Tibial artery (tissue), 4 donors: ENCODE results near the gene PRSS2.

Source experiments
- DNase-seq, 2 donors: peaks; one replicate each; pipeline ENCODE4 v3.0.0-alpha.2; 2019
- H3K27ac ChIP-seq, 2 donors: fragments of 200-600 bp; sonication (generic) in 1 of 2; 1 replicate in 1 of 2; 2 replicates in 1 of 2; pipeline ENCODE4 v1.5.1; 2018 to 2019; ENCODE audit warnings: mild to moderate bottlenecking in 1 of 2
- H3K27me3 ChIP-seq, 2 donors: fragments of 200-600 bp; sonication (generic) in 1 of 2; one replicate each; pipeline versions ENCODE4 v1.5.1 to v1.6.0; 2016 to 2019
- H3K36me3 ChIP-seq, 3 donors: fragments of 200-600 bp; sonication (generic) in 2 of 3; one replicate each; pipeline ENCODE4 v1.5.1; 2016 to 2019; ENCODE audit warnings: mild to moderate bottlenecking in 2 of 3
- H3K4me1 ChIP-seq, 4 donors: fragments of 200-600 bp; sonication (generic) in 2 of 4; 1 replicate in 3 of 4; 2 replicates in 1 of 4; pipeline ENCODE4 v1.5.1; 2016 to 2019
- H3K4me3 ChIP-seq, 2 donors: fragments of 200-600 bp; sonication (generic) in 1 of 2; 1 replicate in 1 of 2; 2 replicates in 1 of 2; pipeline ENCODE4 v1.5.1; 2018 to 2019; ENCODE audit warnings: mild to moderate bottlenecking in 2 of 2
- H3K9me3 ChIP-seq, 3 donors: fragments of 200-600 bp; sonication (generic) in 1 of 3; one replicate each; pipeline ENCODE4 v1.5.1; 2016 to 2019
- CTCF ChIP-seq, 2 experiments: fragments of 200-600 bp in 1 of 2; fragments of 450-650 bp in 1 of 2; IDR thresholded peaks; one replicate each; pipeline ENCODE4 v1.5.1; 2017 to 2019; ENCODE audit warnings: antibody characterized with exemption in 2 of 2, mild to moderate bottlenecking in 1 of 2, moderate library complexity in 1 of 2
- intact Hi-C: fragments of 100-400 bp; cut with DNase I; formaldehyde crosslinking; loops from one replicate; pipeline ENCODE4 v1.15.0; 2023; ENCODE audit warnings: low total_unique reads

PRSS2 gene

GRCh38 chr7:142770661-142771352 lies at the start of gene PRSS2:
Gene PRSS2, plus strand, starts transcription at chr7:142770970. Its CDS starts 13 bp downstream, at chr7:142770983.
- H3K27ac ChIP-seq: no peak within 1 kb of the TSS
- intact Hi-C loops: no loop called here
- no peak for TF ChIP-seq CTCF (IDR thresholded peaks at IDR 0.05)

GRCh38 chr7:142720986-142721385 lies 49.8 kb upstream of the PRSS2 start:
- H3K4me3 ChIP-seq: no peak overlapping the region
- no peaks in the 10 kb centered on the region for H3K36me3 ChIP-seq
- intact Hi-C loops: no loop called here
- H3K9me3 ChIP-seq: no peaks in the 10 kb centered on the region
- no peaks in the 10 kb centered on the region for H3K4me1 ChIP-seq
- H3K27me3 ChIP-seq: peaks cover 0 to 3% of the 10 kb centered on the region in 2 donors
- H3K27ac ChIP-seq: no peak overlapping the region
- no peak for DNase-seq
- no peak for TF ChIP-seq CTCF (IDR thresholded peaks at IDR 0.05)

More at GRCh38 chr7:142770661-142771352, at the start of gene PRSS2:
- Histone ChIP-seq H3K4me3 (no peak within 1 kb of the TSS), H3K27me3 (peaks cover 0 to 7% of the 10 kb centered on the region in 2 donors), H3K36me3 (no peaks in the 10 kb centered on the region), H3K9me3 (no peaks in the 10 kb centered on the region), H3K4me1 (no peaks in the 10 kb centered on the region)
- no peak for DNase-seq

- H3K4me1 ChIP-seq: no peaks in the 10 kb centered on the region
- no peak for TF ChIP-seq CTCF (IDR thresholded peaks at IDR 0.05)
- H3K27ac ChIP-seq: no peak overlapping the region
- DNase-seq: no peak
- no peaks in the 10 kb centered on the region for H3K9me3 ChIP-seq
- H3K27me3 ChIP-seq: peaks cover 0 to 3% of the 10 kb centered on the region in 2 donors
- H3K36me3 ChIP-seq: no peaks in the 10 kb centered on the region
- H3K4me3 ChIP-seq: no peak overlapping the region
- intact Hi-C loops: no loop called here
Measured at GRCh38 chr7:142722248-142722794, 48.4 kb upstream of the PRSS2 start.

DNA sequence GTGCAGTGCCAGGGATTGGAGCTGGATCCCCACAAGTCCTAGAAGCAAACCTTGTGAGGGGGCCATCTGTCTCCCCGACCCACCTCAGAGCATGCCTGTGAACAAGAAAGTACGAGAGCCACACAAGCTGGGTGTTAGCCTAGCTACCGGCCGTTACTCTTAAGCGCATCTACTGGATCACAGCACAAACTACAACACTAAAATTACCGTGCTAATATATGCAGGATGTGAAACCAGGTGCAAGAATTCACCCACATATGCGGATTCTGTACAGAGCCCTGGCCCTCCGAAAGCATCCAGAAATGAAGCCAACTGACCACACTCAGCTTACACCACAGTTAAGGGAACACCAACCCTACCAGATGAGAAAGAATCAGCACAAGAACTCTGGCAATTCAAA lies 37.5 kb upstream of the PRSS2 start:
- Histone ChIP-seq H3K9me3 (peaks cover 0 to 4% (median 0%) of the 10 kb centered on the region in 3 donors), H3K4me1 (no peaks in the 10 kb centered on the region), H3K4me3 (no peak overlapping the region), H3K27me3 (no peaks in the 10 kb centered on the region), H3K36me3 (no peaks in the 10 kb centered on the region), H3K27ac (no peak overlapping the region)
- intact Hi-C loops: no loop called here
- DNase-seq: no peak
- no peak for TF ChIP-seq CTCF (IDR thresholded peaks at IDR 0.05)

- no peak overlapping the region for H3K27ac ChIP-seq
- no peaks in the 10 kb centered on the region for H3K9me3 ChIP-seq
- intact Hi-C loops: no loop called here
Measured at GRCh38 chr7:142739923-142740492, 30.8 kb upstream of the PRSS2 start.

More at GRCh38 chr7:142739923-142740492, 30.8 kb upstream of the PRSS2 start:
- H3K4me3 ChIP-seq: no peak overlapping the region
- H3K27me3 ChIP-seq: no peaks in the 10 kb centered on the region
- no peak for DNase-seq
- peaks cover 0 to 7% (median 4%) of the 10 kb centered on the region in 4 donors for H3K4me1 ChIP-seq
- no peaks in the 10 kb centered on the region for H3K36me3 ChIP-seq
- no peak for TF ChIP-seq CTCF (IDR thresholded peaks at IDR 0.05)
